ENCODE results near the gene DNPH1.

DNPH1 gene

GRCh38 chr6:43216200-43216599 is 13.1 kb downstream of the DNPH1 start:
- in situ Hi-C loops (cut with MboI; ENCODE audit: low sequenced_read_pairs) = no loop called here

- in situ Hi-C loops (cut with MboI; ENCODE audit: low sequenced_read_pairs) = no loop called here
These were observed 14.2 kb downstream of the DNPH1 start for GRCh38 chr6:43215066-43215465.

GRCh38 chr6:43213431-43213830 is 15.8 kb downstream of the DNPH1 start:
- in situ Hi-C loops (cut with MboI; ENCODE audit: low sequenced_read_pairs) = no loop called here

GRCh38 chr6:43211955-43212354 is 17.3 kb downstream of the DNPH1 start:
- in situ Hi-C loops (cut with MboI; ENCODE audit: low sequenced_read_pairs) = no loop called here

- in situ Hi-C loops (cut with MboI; ENCODE audit: low sequenced_read_pairs) = no loop called here
These were observed 22.0 kb downstream of the DNPH1 start for GRCh38 chr6:43207286-43207685.

GRCh38 chr6:43205849-43206248 is 23.4 kb downstream of the DNPH1 start:
- in situ Hi-C loops (cut with MboI; ENCODE audit: low sequenced_read_pairs) = no loop called here

GRCh38 chr6:43204271-43205105 is 24.8 kb downstream of the DNPH1 start:
- in situ Hi-C loops (cut with MboI; ENCODE audit: low sequenced_read_pairs) = no loop called here

- in situ Hi-C loops (cut with MboI; ENCODE audit: low sequenced_read_pairs) = no loop called here
These were observed 25.6 kb downstream of the DNPH1 start for GRCh38 chr6:43203718-43204095.

- in situ Hi-C loops (cut with MboI; ENCODE audit: low sequenced_read_pairs) = no loop called here
These were observed 26.1 kb downstream of the DNPH1 start for GRCh38 chr6:43203029-43203717.

- in situ Hi-C loops (cut with MboI; ENCODE audit: low sequenced_read_pairs) = no loop called here
These were observed 26.8 kb downstream of the DNPH1 start for GRCh38 chr6:43202451-43202850.

GRCh38 chr6:43200541-43200940 is 28.7 kb downstream of the DNPH1 start:
- in situ Hi-C loops (cut with MboI; ENCODE audit: low sequenced_read_pairs) = no loop called here

GRCh38 chr6:43199912-43200311 is 29.4 kb downstream of the DNPH1 start:
- in situ Hi-C loops (cut with MboI; ENCODE audit: low sequenced_read_pairs) = no loop called here

GRCh38 chr6:43196337-43196736 is 32.9 kb downstream of the DNPH1 start:
- in situ Hi-C loops (cut with MboI; ENCODE audit: low sequenced_read_pairs) = no loop called here

GRCh38 chr6:43193929-43194328 is 35.4 kb downstream of the DNPH1 start:
- in situ Hi-C loops (cut with MboI; ENCODE audit: low sequenced_read_pairs) = no loop called here

- in situ Hi-C loops (cut with MboI; ENCODE audit: low sequenced_read_pairs) = no loop called here
These were observed 36.4 kb downstream of the DNPH1 start for GRCh38 chr6:43192911-43193310.

GRCh38 chr6:43189776-43190304 is 39.4 kb downstream of the DNPH1 start:
- in situ Hi-C loops (cut with MboI; ENCODE audit: low sequenced_read_pairs) = no loop called here

GRCh38 chr6:43188426-43188825 is 40.9 kb downstream of the DNPH1 start:
- in situ Hi-C loops (cut with MboI; ENCODE audit: low sequenced_read_pairs) = no loop called here

GRCh38 chr6:43187821-43188220 is 41.5 kb downstream of the DNPH1 start:
- in situ Hi-C loops (cut with MboI; ENCODE audit: low sequenced_read_pairs) = no loop called here

GRCh38 chr6:43186706-43187105 is 42.6 kb downstream of the DNPH1 start:
- in situ Hi-C loops (cut with MboI; ENCODE audit: low sequenced_read_pairs) = no loop called here

GRCh38 chr6:43186019-43186418 is 43.3 kb downstream of the DNPH1 start:
- in situ Hi-C loops (cut with MboI; ENCODE audit: low sequenced_read_pairs) = no loop called here

- in situ Hi-C loops (cut with MboI; ENCODE audit: low sequenced_read_pairs) = no loop called here
These were observed 43.8 kb downstream of the DNPH1 start for GRCh38 chr6:43185391-43185985.
